Karpas-422 (cell line): Measurements from ENCODE around the gene CLEC17A. TPM values are rescaled to one million over a fixed set of nuclear protein-coding genes. Genes with fewer than 3 reads are reported as not detected.
"Not testable (repeated sequence)": the region's sequence is repeated elsewhere in the genome, so short reads cannot be mapped to it uniquely, and the experiment has no call there.

ENCODE experiments used
- DNase-seq: peaks from one replicate; pipeline ENCODE4 v3.0.0-alpha.2; 2015
- H2AFZ ChIP-seq: fragments of 200-600 bp; sonication (generic); 2 replicates; pipeline ENCODE4 v1.6.1; 2014; ENCODE audit warnings: antibody characterized with exemption, low read length, mixed read lengths
- H3K27ac ChIP-seq: fragments of 200-600 bp; sonication (generic); 2 replicates; pipeline ENCODE4 v1.5.1; 2014; ENCODE audit warnings: mild to moderate bottlenecking, low read length, moderate library complexity
- H3K27me3 ChIP-seq: fragments of 200-600 bp; sonication (generic); 2 replicates; pipeline ENCODE4 v1.6.1; 2014; ENCODE audit warnings: low read length, mixed read lengths
- H3K36me3 ChIP-seq: fragments of 200-600 bp; sonication (generic); 2 replicates; pipeline ENCODE4 v1.6.1; 2014; ENCODE audit warnings: low read length, mixed read lengths; ENCODE audit not compliant: insufficient read depth
- H3K4me1 ChIP-seq: fragments of 200-600 bp; sonication (generic); 2 replicates; pipeline ENCODE4 v1.6.1; 2014; ENCODE audit warnings: mild to moderate bottlenecking, low read length, mixed read lengths
- H3K4me2 ChIP-seq: fragments of 200-600 bp; sonication (generic); 2 replicates; pipeline ENCODE4 v1.6.1; 2014; ENCODE audit warnings: low read length, low read depth, mild to moderate bottlenecking; ENCODE audit not compliant: poor library complexity, severe bottlenecking
- H3K4me3 ChIP-seq: fragments of 200-600 bp; sonication (generic); 2 replicates; pipeline ENCODE4 v1.5.1; 2014; ENCODE audit warnings: mild to moderate bottlenecking, antibody characterized with exemption, low read length, mixed read lengths
- H3K79me2 ChIP-seq: fragments of 200-600 bp; sonication (generic); 2 replicates; pipeline ENCODE4 v1.6.1; 2014; ENCODE audit warnings: mild to moderate bottlenecking, low read length, mixed read lengths
- H3K9ac ChIP-seq: fragments of 200-600 bp; sonication (generic); 2 replicates; pipeline ENCODE4 v1.6.0; 2014; ENCODE audit warnings: low read length
- H3K9me2 ChIP-seq: fragments of 200-600 bp; sonication (generic), shearing (Covaris generic); replicated peaks from 2 replicates; pipeline ENCODE4 v1.6.0; 2014; ENCODE audit warnings: mild to moderate bottlenecking, low read length, moderate library complexity; ENCODE audit not compliant: insufficient read depth
- H3K9me3 ChIP-seq: fragments of 300-700, 200-600 bp; sonication (generic); 2 replicates; pipeline ENCODE4 v1.6.1; 2014; ENCODE audit warnings: low read length, mixed read lengths
- H4K20me1 ChIP-seq: fragments of 200-600 bp; sonication (generic); 2 replicates; pipeline ENCODE4 v1.6.1; 2014; ENCODE audit warnings: mild to moderate bottlenecking, antibody characterized with exemption, low read length, low read depth; ENCODE audit not compliant: insufficient read depth
- total RNA-seq: library from RNA; depleted of rRNA; stranded (reverse); fragments of >200 nt; shearing (Covaris generic); gene quantifications from 2 replicates; pipeline ENCODE4 v1.2.3, GENCODE V29; 2014; ENCODE audit warnings: low replicate concordance

The CLEC17A gene
- total RNA-seq, 1 experiment from 2014 or later: 7.4 TPM

DNA sequence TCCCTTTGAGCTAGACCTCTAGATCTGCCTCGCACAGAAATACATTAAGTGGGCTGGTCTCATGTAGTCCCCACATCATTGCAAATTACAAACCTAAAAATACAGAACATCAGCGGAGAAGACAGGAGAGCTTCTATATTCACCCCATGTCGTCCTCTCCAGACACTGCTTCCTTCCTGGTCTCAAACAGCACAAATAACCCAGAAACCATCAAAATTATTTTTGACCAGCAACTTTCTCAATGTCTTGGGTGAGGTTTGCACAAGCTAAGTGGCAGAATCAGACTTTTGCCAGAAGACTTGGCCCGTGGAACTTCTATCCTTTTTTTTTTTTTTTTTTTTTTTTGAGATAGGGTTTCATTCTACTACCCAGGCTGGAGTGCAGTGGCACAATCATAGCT is 28.2 kb downstream of the CLEC17A start:
- no peaks in the 10 kb centered on the region for H4K20me1 ChIP-seq
- H3K79me2 ChIP-seq: no peaks in the 10 kb centered on the region
- H3K4me3 ChIP-seq: no peak overlapping the region
- no peaks in the 10 kb centered on the region for H3K9me2 ChIP-seq
- no peaks in the 10 kb centered on the region for H3K9me3 ChIP-seq
- no peak overlapping the region for H3K9ac ChIP-seq
- no peak overlapping the region for H3K27ac ChIP-seq
- no peaks in the 10 kb centered on the region for H3K36me3 ChIP-seq
- DNase-seq: no peak
- no peak overlapping the region for H3K4me2 ChIP-seq
- H2AFZ ChIP-seq: no peak overlapping the region
- H3K27me3 ChIP-seq: no peaks in the 10 kb centered on the region
- H3K4me1 ChIP-seq: peaks cover 19% of the 10 kb centered on the region

DNA sequence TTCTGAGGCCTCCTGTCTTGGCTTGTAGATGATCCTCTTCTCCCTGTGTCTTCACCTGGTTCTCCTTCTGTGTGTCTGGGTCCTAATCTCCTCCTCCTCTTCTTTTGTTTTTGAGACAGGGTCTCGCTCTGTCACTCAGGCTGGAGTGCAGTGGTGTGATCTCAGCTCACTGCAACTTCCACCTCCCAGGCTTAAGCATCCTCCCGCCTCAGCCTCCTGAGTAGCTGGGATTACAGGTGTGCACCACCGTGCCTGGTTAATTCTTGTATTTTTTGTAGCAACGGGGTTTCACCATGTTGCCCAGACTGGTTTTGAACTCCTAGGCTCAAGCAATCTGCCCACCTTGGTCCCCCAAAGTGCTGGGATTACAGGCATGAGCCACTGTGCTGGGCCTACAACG is 29.4 kb downstream of the CLEC17A start:
- not testable (repeated sequence) for H3K27me3 ChIP-seq, H3K36me3 ChIP-seq, H3K79me2 ChIP-seq, H3K9me2 ChIP-seq, H4K20me1 ChIP-seq, H2AFZ ChIP-seq, H3K4me3 ChIP-seq, H3K9ac ChIP-seq, H3K27ac ChIP-seq, DNase-seq, H3K4me2 ChIP-seq, H3K9me3 ChIP-seq
- peaks cover 16% of the 10 kb centered on the region for H3K4me1 ChIP-seq

DNA sequence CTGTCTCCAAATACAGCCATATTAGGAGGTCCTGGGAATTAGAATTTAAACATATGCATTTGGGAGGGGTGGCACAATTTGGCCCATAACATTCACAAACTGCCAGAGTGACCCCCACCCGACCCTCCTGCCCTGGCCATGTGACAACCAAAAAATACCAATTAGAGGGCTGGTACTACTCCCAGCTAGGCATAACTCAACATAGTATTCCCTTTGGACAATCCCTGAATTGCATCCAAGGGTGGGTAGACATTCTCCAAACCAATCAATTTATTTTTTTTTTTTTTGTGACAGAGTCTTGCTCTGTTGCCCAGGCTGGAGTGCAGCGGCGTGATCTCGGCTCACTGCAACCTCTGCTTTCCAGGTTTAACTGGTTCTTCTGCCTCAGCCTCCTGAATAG is 29.8 kb downstream of the CLEC17A start:
- no peak overlapping the region for H2AFZ ChIP-seq
- H3K9me2 ChIP-seq: no peaks in the 10 kb centered on the region
- no peaks in the 10 kb centered on the region for H3K36me3 ChIP-seq

DNA sequence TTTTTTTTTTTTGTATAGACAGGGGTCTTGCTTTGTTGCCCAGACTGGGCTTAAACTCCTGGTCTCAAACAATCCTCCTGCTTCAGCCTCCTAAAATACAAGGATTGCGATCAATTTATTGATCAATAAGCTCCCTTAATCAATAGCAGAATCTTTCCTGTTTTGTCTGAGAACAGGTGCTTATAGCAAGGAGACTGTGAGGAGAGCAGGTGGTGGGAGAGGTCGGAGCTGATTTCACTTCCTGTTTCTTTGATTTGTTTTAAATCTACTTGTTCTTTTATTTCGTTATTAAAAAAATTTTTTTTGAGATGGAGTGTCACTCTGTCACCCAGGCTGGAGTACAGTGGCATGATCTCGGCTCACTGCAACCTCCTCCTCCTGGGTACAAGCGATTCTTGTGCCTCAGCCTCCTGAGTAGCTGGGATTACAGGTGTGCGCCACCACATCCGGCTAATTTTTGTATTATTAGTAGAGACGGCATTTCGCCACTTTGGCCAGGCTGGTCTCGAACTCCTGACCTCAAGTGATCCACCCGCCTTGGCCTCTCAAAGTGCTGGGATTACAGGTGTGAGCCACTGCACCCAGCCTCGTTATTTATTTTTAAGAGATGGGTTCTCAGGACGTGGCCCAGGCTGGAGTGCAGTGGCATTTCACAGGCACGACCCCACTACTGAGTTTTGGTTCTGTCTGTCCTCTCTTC is 30.7 kb downstream of the CLEC17A start:
- not testable (repeated sequence) for H3K27ac ChIP-seq, H3K27me3 ChIP-seq, H4K20me1 ChIP-seq, H2AFZ ChIP-seq, H3K9me2 ChIP-seq, H3K79me2 ChIP-seq, H3K9me3 ChIP-seq, H3K36me3 ChIP-seq, H3K4me3 ChIP-seq, H3K9ac ChIP-seq
- Histone ChIP-seq H3K4me2 (peak overlapping the region; percentile 13), H3K4me1 (peaks cover 16% of the 10 kb centered on the region)
- DNase-seq: peak; percentile 66

More for the DNA sequence above, 29.8 kb downstream of the CLEC17A start:
- no peaks in the 10 kb centered on the region for H3K9me3 ChIP-seq
- no peaks in the 10 kb centered on the region for H4K20me1 ChIP-seq
- H3K27me3 ChIP-seq: no peaks in the 10 kb centered on the region
- H3K9ac ChIP-seq: no peak overlapping the region
- no peak overlapping the region for H3K27ac ChIP-seq
- H3K79me2 ChIP-seq: no peaks in the 10 kb centered on the region
- H3K4me3 ChIP-seq: no peak overlapping the region
- no peak for DNase-seq
- no peak overlapping the region for H3K4me2 ChIP-seq
- H3K4me1 ChIP-seq: peaks cover 16% of the 10 kb centered on the region

DNA sequence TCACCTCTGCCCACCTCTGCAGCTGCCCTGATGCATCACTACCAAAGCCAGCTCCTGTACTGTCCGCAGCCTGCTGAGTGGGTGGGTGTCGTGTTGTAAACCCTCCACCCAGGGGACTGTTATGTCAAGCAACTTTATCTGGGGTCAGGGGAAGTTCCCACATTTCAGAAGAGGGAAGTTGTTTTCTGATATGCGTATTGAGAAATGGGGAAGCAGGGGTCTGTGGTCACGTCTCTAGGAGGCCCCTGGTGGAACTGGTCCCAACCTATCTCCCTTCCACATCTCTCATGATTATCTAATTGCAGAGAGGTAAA is 31.2 kb downstream of the CLEC17A start:
- DNase-seq: peak; percentile 43
- Histone ChIP-seq H4K20me1 (no peaks in the 10 kb centered on the region), H3K36me3 (no peaks in the 10 kb centered on the region), H3K79me2 (no peaks in the 10 kb centered on the region), H3K27ac (no peak overlapping the region), H3K4me3 (no peak overlapping the region), H3K9me2 (no peaks in the 10 kb centered on the region), H3K27me3 (no peaks in the 10 kb centered on the region), H2AFZ (no peak overlapping the region), H3K9me3 (no peaks in the 10 kb centered on the region), H3K4me1 (peaks cover 16% of the 10 kb centered on the region), H3K4me2 (peak overlapping the region; percentile 13), H3K9ac (no peak overlapping the region)

GRCh38 chr19:14615623-14616022 is 32.7 kb downstream of the CLEC17A start:
- peaks cover 10% of the 10 kb centered on the region for H3K9me3 ChIP-seq
- H3K4me2 ChIP-seq: no peak overlapping the region
- no peaks in the 10 kb centered on the region for H3K9me2 ChIP-seq
- no peaks in the 10 kb centered on the region for H3K79me2 ChIP-seq
- DNase-seq: no peak
- H3K36me3 ChIP-seq: no peaks in the 10 kb centered on the region
- H3K4me3 ChIP-seq: no peak overlapping the region
- 0 out of 2 replicates have a peak, but pooled peaks cover 2% of the 10 kb centered on the region for H3K27me3 ChIP-seq
- H4K20me1 ChIP-seq: no peaks in the 10 kb centered on the region
- no peak overlapping the region for H3K27ac ChIP-seq
- H3K4me1 ChIP-seq: peaks cover 16% of the 10 kb centered on the region
- no peak overlapping the region for H2AFZ ChIP-seq
- H3K9ac ChIP-seq: no peak overlapping the region

DNA sequence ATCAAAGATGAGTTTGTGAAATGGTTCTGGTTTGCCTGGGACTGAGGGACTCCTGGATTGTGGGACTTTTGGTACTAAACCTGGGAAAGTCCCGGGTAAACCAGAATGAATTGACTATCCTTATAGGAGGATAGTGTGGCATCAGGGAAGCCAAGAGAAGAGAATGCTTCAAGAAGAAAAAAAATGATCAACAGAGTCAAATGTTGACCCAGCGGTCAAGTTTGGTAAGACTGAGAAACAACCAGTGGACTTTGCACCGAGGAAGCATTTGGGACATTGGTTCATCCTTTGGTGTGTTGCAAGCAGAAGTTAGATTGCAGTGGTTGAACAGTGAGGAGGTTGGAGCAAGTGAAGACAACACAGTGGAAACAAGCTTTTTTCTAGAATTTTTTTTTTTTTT is 33.5 kb downstream of the CLEC17A start:
- no peak overlapping the region for H3K27ac ChIP-seq
- no peak overlapping the region for H3K9ac ChIP-seq
- H3K27me3 ChIP-seq: 0 out of 2 replicates have a peak, but pooled peaks cover 2% of the 10 kb centered on the region
- H3K36me3 ChIP-seq: no peaks in the 10 kb centered on the region
- peaks cover 10% of the 10 kb centered on the region for H3K9me3 ChIP-seq
- H3K79me2 ChIP-seq: no peaks in the 10 kb centered on the region
- H3K4me3 ChIP-seq: no peak overlapping the region
- H3K9me2 ChIP-seq: no peaks in the 10 kb centered on the region
- peaks cover 16% of the 10 kb centered on the region for H3K4me1 ChIP-seq
- no peak overlapping the region for H2AFZ ChIP-seq
- no peak overlapping the region for H3K4me2 ChIP-seq
- H4K20me1 ChIP-seq: no peaks in the 10 kb centered on the region
- no peak for DNase-seq

DNA sequence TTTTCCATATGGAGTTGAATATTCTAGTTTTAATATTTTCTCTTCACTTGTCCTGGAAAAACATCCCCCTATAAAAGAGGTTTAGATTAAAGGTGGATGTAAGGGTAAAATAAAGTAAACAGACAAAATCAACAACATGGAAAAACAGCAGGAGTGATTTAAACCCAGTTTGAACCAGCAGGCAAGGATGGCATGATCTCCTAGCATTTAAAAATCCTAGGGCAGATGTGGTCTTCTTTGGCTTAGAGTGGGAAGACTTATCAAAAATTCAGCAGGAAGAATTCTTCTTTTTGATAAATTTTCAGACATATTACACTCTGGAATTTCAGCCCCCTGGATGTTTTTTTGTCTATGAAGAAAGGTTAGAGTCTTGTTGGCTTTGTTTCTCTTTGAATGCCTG is 36.5 kb downstream of the CLEC17A start:
- Histone ChIP-seq H3K9ac (no peak overlapping the region), H3K4me1 (0 out of 2 replicates have a peak, but pooled peaks cover under 1% of the 10 kb centered on the region), H4K20me1 (no peaks in the 10 kb centered on the region), H3K9me2 (no peaks in the 10 kb centered on the region), H3K4me3 (no peak overlapping the region), H3K27me3 (0 out of 2 replicates have a peak, but pooled peaks cover 2% of the 10 kb centered on the region), H3K36me3 (no peaks in the 10 kb centered on the region), H3K4me2 (no peak overlapping the region), H3K27ac (no peak overlapping the region), H3K9me3 (peaks cover 10% of the 10 kb centered on the region), H3K79me2 (no peaks in the 10 kb centered on the region), H2AFZ (no peak overlapping the region)
- no peak for DNase-seq
